H1 (cell line): Measurements from ENCODE around the gene TMEM45A. TPM values are rescaled to one million over a fixed set of nuclear protein-coding genes. Genes with fewer than 3 reads are reported as not detected.

ENCODE experiments used
- CTCF ChIA-PET: fragments of 300-600 bp; sonication (Branson Sonifier 250); formaldehyde crosslinking; loops from one replicate; lab custom pipeline; 2021; ENCODE audit not compliant: partially characterized antibody; lab: Charles Lee
- POLR2A ChIA-PET: fragments of 300-600 bp; sonication (Branson Sonifier 250); formaldehyde crosslinking; loops from one replicate; lab custom pipeline; 2021; ENCODE audit warnings: inconsistent platforms; ENCODE audit not compliant: partially characterized antibody; lab: Charles Lee
- DNase-seq, 2 experiments: peaks; one replicate each; pipeline versions ENCODE4 v3.0.0 to v3.0.0-alpha.2; 2010 to 2022; ENCODE audit warnings: low spot score in 2 of 2, low read depth in 1 of 2, mixed read lengths in 1 of 2
- FAIRE-seq: peaks from 2 replicates; lab custom pipeline; 2011; peaks lifted over from hg19 to GRCh38; lab: Jason Lieb, UNC
- H2AFZ ChIP-seq: 2 replicates; pipeline ENCODE4 v1.8.1; 2012; ENCODE audit warnings: low read length, inconsistent platforms
- H2AK5ac ChIP-seq: 2 replicates; pipeline ENCODE4 v1.6.1; 2013; ENCODE audit warnings: low read depth, low read length
- H2BK120ac ChIP-seq: replicated peaks from 2 replicates; pipeline ENCODE3; 2013; ENCODE audit warnings: low read depth, low read length, inconsistent platforms
- H2BK12ac ChIP-seq: 2 replicates; pipeline ENCODE4 v1.6.1; 2013; ENCODE audit warnings: low read depth, low read length
- H2BK15ac ChIP-seq: 2 replicates; pipeline ENCODE4 v1.6.1; 2013; ENCODE audit warnings: low read length
- H2BK20ac ChIP-seq: 2 replicates; pipeline ENCODE4 v1.6.1; 2013; ENCODE audit warnings: low read length
- H2BK5ac ChIP-seq: 2 replicates; pipeline ENCODE4 v1.6.1; 2013; ENCODE audit warnings: low read depth, low read length
- H3K14ac ChIP-seq: 2 replicates; pipeline ENCODE4 v1.6.1; 2013; ENCODE audit warnings: inconsistent platforms; ENCODE audit not compliant: insufficient read length
- H3K18ac ChIP-seq: 2 replicates; pipeline ENCODE4 v1.6.1; 2013; ENCODE audit warnings: low read length; ENCODE audit errors: extremely low read depth
- H3K23ac ChIP-seq: 2 replicates; pipeline ENCODE4 v1.6.1; 2013; ENCODE audit warnings: inconsistent platforms; ENCODE audit not compliant: insufficient read length
- H3K23me2 ChIP-seq: 2 replicates; pipeline ENCODE4 v1.6.1; 2013; ENCODE audit warnings: low read depth, low read length
- H3K27ac ChIP-seq: 2 replicates; pipeline ENCODE4 v1.6.1; 2011; ENCODE audit warnings: low read depth, low read length, inconsistent platforms
- H3K27me3 ChIP-seq, 4 experiments: replicated peaks in 1 of 4; 1 replicate in 1 of 4; 2 replicates in 3 of 4; pipeline versions ENCODE4 v1.6.1 to v1.8.1; 2011 to 2013; ENCODE audit warnings: low read length in 3 of 4, mild to moderate bottlenecking in 3 of 4, inconsistent platforms in 2 of 4, mixed read lengths in 2 of 4, moderate library complexity in 1 of 4; ENCODE audit not compliant: control insufficient read depth in 3 of 4, insufficient read depth in 3 of 4; ENCODE audit errors: extremely low read depth in 1 of 4
- H3K36me3 ChIP-seq, 4 experiments: 2 replicates each; pipeline versions ENCODE4 v1.6.1 to v1.8.1; 2011 to 2013; ENCODE audit warnings: mild to moderate bottlenecking in 4 of 4, low read length in 3 of 4, moderate library complexity in 2 of 4, control low read depth in 1 of 4, inconsistent platforms in 1 of 4; ENCODE audit not compliant: insufficient read depth in 4 of 4, control insufficient read depth in 2 of 4
- H3K4ac ChIP-seq: replicated peaks from 2 replicates; pipeline ENCODE3; 2013; ENCODE audit warnings: low read length, low read depth, mixed read lengths, inconsistent platforms; ENCODE audit not compliant: insufficient read length
- H3K4me1 ChIP-seq, 4 experiments: replicated peaks in 1 of 4; 1 replicate in 1 of 4; 2 replicates in 3 of 4; pipeline versions ENCODE4 v1.6.1 to v1.8.1; 2011 to 2013; ENCODE audit warnings: low read length in 3 of 4, inconsistent platforms in 2 of 4, mixed read lengths in 1 of 4; ENCODE audit not compliant: insufficient read depth in 4 of 4, control insufficient read depth in 3 of 4
- H3K4me2 ChIP-seq, 2 experiments: 2 replicates each; pipeline versions ENCODE4 v1.6.1 to v1.8.1; 2011 to 2013; ENCODE audit warnings: low read depth in 2 of 2, low read length in 2 of 2, control low read depth in 1 of 2, inconsistent platforms in 1 of 2, mild to moderate bottlenecking in 1 of 2; ENCODE audit not compliant: insufficient read depth in 1 of 2
- H3K4me3 ChIP-seq, 4 experiments: fragments of 200-600, 300-600 bp in 1 of 4; sonication (generic), shearing (Covaris generic), sonication (Bioruptor Twin) in 1 of 4; 2 replicates each; pipeline versions ENCODE4 v1.5.1 to v1.8.1; 2011 to 2016; ENCODE audit warnings: low read length in 4 of 4, low read depth in 3 of 4, control low read depth in 2 of 4, inconsistent platforms in 2 of 4, mild to moderate bottlenecking in 2 of 4, mixed read lengths in 1 of 4, moderate library complexity in 1 of 4; ENCODE audit not compliant: insufficient read depth in 2 of 4; ENCODE audit errors: extremely low read depth in 1 of 4
- H3K56ac ChIP-seq: replicated peaks from 2 replicates; pipeline ENCODE3; 2013; ENCODE audit warnings: low read depth, mild to moderate bottlenecking, mixed read lengths, low read length, inconsistent platforms; ENCODE audit not compliant: insufficient read length
- H3K79me1 ChIP-seq: 2 replicates; pipeline ENCODE4 v1.6.1; 2013; ENCODE audit warnings: low read depth, low read length, control low read depth
- H3K79me2 ChIP-seq, 2 experiments: 2 replicates each; pipeline versions ENCODE4 v1.6.1 to v1.8.1; 2012 to 2013; ENCODE audit warnings: low read length in 2 of 2, mild to moderate bottlenecking in 2 of 2, inconsistent platforms in 1 of 2; ENCODE audit not compliant: insufficient read depth in 2 of 2, control insufficient read depth in 1 of 2
- H3K9ac ChIP-seq, 4 experiments: replicated peaks in 1 of 4; 1 replicate in 1 of 4; 2 replicates in 3 of 4; pipeline versions ENCODE4 v1.6.1 to v1.8.1; 2011 to 2013; ENCODE audit warnings: low read depth in 3 of 4, low read length in 3 of 4, control low read depth in 2 of 4, mild to moderate bottlenecking in 2 of 4, moderate library complexity in 2 of 4, inconsistent platforms in 1 of 4; ENCODE audit errors: extremely low read depth in 1 of 4
- H3K9me3 ChIP-seq, 2 experiments: 2 replicates each; pipeline versions ENCODE4 v1.6.1 to v1.8.1; 2012 to 2013; ENCODE audit warnings: mild to moderate bottlenecking in 2 of 2, moderate library complexity in 2 of 2, control low read depth in 1 of 2, inconsistent platforms in 1 of 2, low read depth in 1 of 2, low read length in 1 of 2, mixed read lengths in 1 of 2; ENCODE audit not compliant: insufficient read depth in 2 of 2
- H4K20me1 ChIP-seq, 2 experiments: replicated peaks in 1 of 2; 2 replicates each; pipeline versions ENCODE3 to v1.8.1; 2011 to 2013; ENCODE audit warnings: inconsistent platforms in 2 of 2, low read length in 2 of 2, mild to moderate bottlenecking in 1 of 2; ENCODE audit not compliant: insufficient read depth in 2 of 2, control insufficient read depth in 1 of 2
- H4K5ac ChIP-seq: 2 replicates; pipeline ENCODE4 v1.6.1; 2013; ENCODE audit warnings: low read length, low read depth, mixed read lengths, inconsistent platforms; ENCODE audit not compliant: insufficient read length
- H4K8ac ChIP-seq: 2 replicates; pipeline ENCODE4 v1.8.0; 2013; ENCODE audit warnings: mild to moderate bottlenecking, moderate library complexity, low read length, inconsistent platforms; ENCODE audit not compliant: insufficient read depth; ENCODE audit errors: extremely low read depth
- H4K91ac ChIP-seq: replicated peaks from 2 replicates; pipeline ENCODE3; 2013; ENCODE audit warnings: low read length, mixed read lengths, inconsistent platforms; ENCODE audit not compliant: insufficient read length
- CBX8 ChIP-seq: fragments of 300-800, 300-1000 bp; sonication (generic); IDR thresholded peaks from 2 replicates; pipeline ENCODE4 v1.7.1; 2016; ENCODE audit warnings: low read depth, low read length, borderline replicate concordance
- CEBPB ChIP-seq: IDR thresholded peaks from 2 replicates; pipeline ENCODE4 v1.6.1; 2012; ENCODE audit warnings: low read depth, low read length
- FOSL1 ChIP-seq: IDR thresholded peaks from 2 replicates; pipeline ENCODE4 v1.6.1; 2011; ENCODE audit warnings: mild to moderate bottlenecking, low read depth, low read length, moderate library complexity; ENCODE audit not compliant: insufficient read depth
- HDAC6 ChIP-seq: IDR thresholded peaks from one replicate; pipeline ENCODE4 v1.7.1; 2012; ENCODE audit warnings: low read depth, mild to moderate bottlenecking, inconsistent platforms, low read length, moderate library complexity
- JUND ChIP-seq: IDR thresholded peaks from 2 replicates; pipeline ENCODE4 v1.6.1; 2011; ENCODE audit warnings: mild to moderate bottlenecking, improper control_type of control experiment, low read length
- NRF1 ChIP-seq: IDR thresholded peaks from 2 replicates; pipeline ENCODE4 v1.6.1; 2011; ENCODE audit warnings: mild to moderate bottlenecking, low read depth, low read length, improper control_type of control experiment
- PHF8 ChIP-seq: fragments of 200-600 bp; sonication (generic); conservative IDR thresholded peaks from 2 replicates; pipeline ENCODE4 v1.7.1; 2012; ENCODE audit warnings: low read depth, mild to moderate bottlenecking, inconsistent platforms, low read length, moderate library complexity
- RFX5 ChIP-seq: IDR thresholded peaks from 2 replicates; pipeline ENCODE4 v1.6.1; 2011; ENCODE audit warnings: low read depth, low read length, improper control_type of control experiment, borderline replicate concordance
- SAP30 ChIP-seq: fragments of 300-600 bp; sonication (generic); IDR thresholded peaks from 2 replicates; pipeline ENCODE4 v1.7.1; 2012; ENCODE audit warnings: low read length, moderate library complexity, mild to moderate bottlenecking, inconsistent platforms; ENCODE audit not compliant: insufficient read depth, insufficient replicate concordance
- SIX5 ChIP-seq: IDR thresholded peaks from 2 replicates; pipeline ENCODE4 v1.6.1; 2011; ENCODE audit warnings: mild to moderate bottlenecking, low read depth, low read length
- WGBS, 2 experiments: shearing (Covaris generic) in 1 of 2; methylation state at CpG; one replicate each; pipeline versions ENCODE4 v1.1.6 to v1.1.7; 2013 to 2015; ENCODE audit warnings: low lambda C conversion rate in 2 of 2, mixed read lengths in 2 of 2, inconsistent platforms in 1 of 2, low coverage in 1 of 2, missing lambda C conversion rate in 1 of 2; ENCODE audit not compliant: insufficient replicate concordance in 2 of 2, insufficient coverage in 1 of 2, insufficient read length in 1 of 2; ENCODE audit errors: extremely low coverage in 1 of 2, missing lambda C conversion rate in 1 of 2; 5-methylcytosine and 5-hydroxymethylcytosine counted together
- polyA plus RNA-seq, 7 experiments: library from polyadenylated mRNA; depleted of rRNA in 3 of 7; stranded (reverse) in 5 of 7; unstranded in 2 of 7; fragments of >200 nt in 5 of 7; fragments of 200-250 nt in 2 of 7; gene quantifications; 1 replicate in 5 of 7; 2 replicates in 1 of 7; 4 replicates in 1 of 7; pipeline versions ENCODE4 v1.2.1 to v1.2.3, GENCODE V29; 2011 to 2013; ENCODE audit warnings: missing spikeins in 2 of 7, mixed read lengths in 2 of 7
- total RNA-seq: library from RNA; stranded (reverse); fragmentation: NEBNext Ultra II Directional; extraction: Animal tissue kit (Norgen Biotek cat#: 25700); gene quantifications from 2 replicates; pipeline ENCODE4 v1.2.1, GENCODE V29; 2021
- TF ChIP-seq, protein P1 (sequence below): IDR thresholded peaks from 2 replicates; pipeline ENCODE4 v1.6.1; 2012; ENCODE audit warnings: inconsistent platforms

TMEM45A gene
- total and polyA plus RNA-seq, 2 of the 8 experiments (the other 6 are each of a cell fraction or from before 2014, with no cell fraction given): 12.9 to 14.2 TPM

GRCh38 chr3:100458814-100459213 is 33.6 kb upstream of the TMEM45A start:
- Histone ChIP-seq H3K23ac (no peak overlapping the region), H3K14ac (no peak overlapping the region), H3K4me3 (no peak overlapping the region), H4K8ac (no peak overlapping the region), H3K36me3 (no peaks in the 10 kb centered on the region; a peak in 2 of 8 replicates), H2AFZ (no peak overlapping the region), H4K5ac (no peak overlapping the region), H3K4me1 (no peaks in the 10 kb centered on the region), H2BK15ac (no peak overlapping the region), H3K4me2 (no peak overlapping the region), H3K27ac (no peak overlapping the region), H4K91ac (no peak overlapping the region), H2AK5ac (no peak overlapping the region), H3K27me3 (no peaks in the 10 kb centered on the region), H3K9me3 (peaks cover 0 to 2% of the 10 kb centered on the region in 2 experiments; a peak in 1 of 4 replicates), H2BK120ac (no peak overlapping the region), H3K18ac (no peak overlapping the region), H2BK12ac (no peak overlapping the region), H3K9ac (no peak overlapping the region), H4K20me1 (no peaks in the 10 kb centered on the region), H3K4ac (no peak overlapping the region), H2BK20ac (no peak overlapping the region), H3K56ac (no peak overlapping the region), H2BK5ac (no peak overlapping the region), H3K79me2 (no peaks in the 10 kb centered on the region), H3K23me2 (no peaks in the 10 kb centered on the region), H3K79me1 (no peaks in the 10 kb centered on the region)
- FAIRE-seq (no peak), DNase-seq (no peak)
- ChIA-PET CTCF (interaction anchor here (1.3 to 15.5 kb wide), 3 partner anchors 11 to 146 kb away, joined by 3 to 229 read pairs (median 4); no protein-coding TSS in a partner anchor), POLR2A (no interaction called here)
- WGBS, 2 experiments: 90% methylated on average over 1 of the region's 1 CpG; no CpG with 5 or more reads in 1 of the 2 experiments
- no peak for TF ChIP-seq CBX8
- no peak for TF ChIP-seq JUND
- TF ChIP-seq PHF8: no peak
- TF ChIP-seq FOSL1: no peak
- no peak for TF ChIP-seq SAP30
- TF ChIP-seq, protein P1, sequence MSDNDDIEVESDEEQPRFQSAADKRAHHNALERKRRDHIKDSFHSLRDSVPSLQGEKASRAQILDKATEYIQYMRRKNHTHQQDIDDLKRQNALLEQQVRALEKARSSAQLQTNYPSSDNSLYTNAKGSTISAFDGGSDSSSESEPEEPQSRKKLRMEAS: no peak
- TF ChIP-seq CEBPB: no peak
- no peak for TF ChIP-seq HDAC6
- TF ChIP-seq NRF1: no peak
- TF ChIP-seq SIX5: no peak
- TF ChIP-seq RFX5: no peak
